ENCODE data around the gene SLC13A3.
"Not testable (repeated sequence)": the region's sequence is repeated elsewhere in the genome, so short reads cannot be mapped to it uniquely, and the experiment has no call there.

The SLC13A3 gene

DNA sequence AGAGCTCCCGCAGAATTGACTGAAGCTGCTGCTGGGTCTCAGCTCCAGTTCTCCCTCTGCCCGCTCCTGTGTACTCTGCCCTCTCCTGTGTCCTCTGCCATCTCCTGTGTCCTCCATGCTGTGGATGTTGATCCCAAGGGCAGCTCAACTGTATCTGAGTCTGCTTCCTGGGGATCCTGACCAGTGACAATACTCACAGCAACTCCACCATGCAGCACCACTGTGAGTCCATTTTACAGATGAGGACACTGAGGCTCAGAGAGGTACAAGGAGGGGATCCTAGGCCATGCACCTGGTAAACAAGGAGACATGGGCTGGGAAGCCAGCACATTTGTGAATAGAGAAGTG is 29.4 kb upstream of the SLC13A3 start:
- DNase-seq, result no peak

DNA sequence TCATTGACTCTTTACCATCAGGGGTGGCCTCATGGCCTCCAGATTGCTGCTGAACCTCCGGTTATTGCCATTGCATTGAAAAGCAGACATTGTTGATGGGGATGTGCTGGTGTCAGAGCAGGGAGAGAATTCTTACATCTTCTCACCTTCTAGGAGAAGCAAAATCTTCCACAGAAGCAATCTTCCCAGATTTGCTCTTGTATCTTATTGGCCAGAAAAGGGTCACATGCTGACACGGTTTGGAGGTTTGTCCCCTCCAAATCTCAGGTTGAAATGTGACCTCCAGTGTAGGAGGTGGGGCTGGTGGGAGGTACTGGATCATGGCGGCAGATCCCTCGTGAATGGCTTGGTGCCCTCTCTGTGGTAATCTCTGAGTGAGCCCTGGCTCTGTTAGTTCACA is 27.3 kb upstream of the SLC13A3 start:
- no peak for DNase-seq

DNA sequence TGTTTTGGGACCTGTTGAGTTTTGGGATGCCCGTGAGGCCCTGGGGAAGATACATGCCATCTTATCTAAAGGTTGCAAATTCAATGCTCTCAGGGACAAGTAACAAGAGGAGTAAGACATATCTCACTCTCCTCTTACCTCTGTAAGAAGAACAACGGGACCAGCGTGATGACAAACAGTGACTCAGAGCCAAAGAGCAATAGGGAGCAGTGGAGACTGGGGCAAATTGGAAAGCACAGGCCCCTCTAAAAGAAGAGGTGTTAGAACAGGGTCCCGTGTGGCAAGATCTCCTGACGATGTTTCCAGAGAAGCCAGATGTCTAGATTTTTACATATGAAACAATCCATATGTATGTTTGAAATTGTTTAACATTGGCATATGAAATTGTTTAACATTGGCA is 26.3 kb upstream of the SLC13A3 start:
- no peak for DNase-seq

DNA sequence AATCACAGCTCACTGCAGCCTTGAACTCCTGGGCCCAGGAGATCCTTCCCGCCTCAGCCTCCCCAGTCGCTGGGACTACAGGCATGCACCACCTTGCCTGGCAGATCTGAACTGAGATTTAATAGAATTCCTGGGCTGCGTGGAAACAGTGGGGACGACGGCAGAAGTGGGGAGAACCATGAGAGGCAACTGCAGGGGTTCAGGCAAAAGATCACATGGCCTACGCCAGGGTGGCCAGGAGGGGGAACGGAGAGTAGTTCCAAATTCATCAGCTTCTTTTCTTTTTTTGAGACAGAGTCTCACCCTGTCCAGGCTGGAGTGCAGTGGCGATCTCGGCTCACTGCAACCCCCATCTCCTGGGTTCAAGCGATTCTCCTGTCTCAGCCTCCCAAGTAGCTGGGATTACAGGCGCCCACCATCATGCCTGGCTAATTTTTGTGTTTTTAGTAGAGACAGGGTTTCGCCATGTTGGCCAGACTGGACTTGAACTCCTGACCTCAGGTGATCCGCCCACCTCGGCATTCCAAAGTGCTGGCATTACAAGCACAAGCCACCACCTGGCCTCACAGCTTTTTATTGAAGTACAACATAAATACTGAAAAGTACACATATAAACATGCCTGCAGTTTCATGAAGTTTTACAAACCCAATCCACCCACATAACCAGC is 25.5 kb upstream of the SLC13A3 start:
- not testable (repeated sequence) for DNase-seq

DNA sequence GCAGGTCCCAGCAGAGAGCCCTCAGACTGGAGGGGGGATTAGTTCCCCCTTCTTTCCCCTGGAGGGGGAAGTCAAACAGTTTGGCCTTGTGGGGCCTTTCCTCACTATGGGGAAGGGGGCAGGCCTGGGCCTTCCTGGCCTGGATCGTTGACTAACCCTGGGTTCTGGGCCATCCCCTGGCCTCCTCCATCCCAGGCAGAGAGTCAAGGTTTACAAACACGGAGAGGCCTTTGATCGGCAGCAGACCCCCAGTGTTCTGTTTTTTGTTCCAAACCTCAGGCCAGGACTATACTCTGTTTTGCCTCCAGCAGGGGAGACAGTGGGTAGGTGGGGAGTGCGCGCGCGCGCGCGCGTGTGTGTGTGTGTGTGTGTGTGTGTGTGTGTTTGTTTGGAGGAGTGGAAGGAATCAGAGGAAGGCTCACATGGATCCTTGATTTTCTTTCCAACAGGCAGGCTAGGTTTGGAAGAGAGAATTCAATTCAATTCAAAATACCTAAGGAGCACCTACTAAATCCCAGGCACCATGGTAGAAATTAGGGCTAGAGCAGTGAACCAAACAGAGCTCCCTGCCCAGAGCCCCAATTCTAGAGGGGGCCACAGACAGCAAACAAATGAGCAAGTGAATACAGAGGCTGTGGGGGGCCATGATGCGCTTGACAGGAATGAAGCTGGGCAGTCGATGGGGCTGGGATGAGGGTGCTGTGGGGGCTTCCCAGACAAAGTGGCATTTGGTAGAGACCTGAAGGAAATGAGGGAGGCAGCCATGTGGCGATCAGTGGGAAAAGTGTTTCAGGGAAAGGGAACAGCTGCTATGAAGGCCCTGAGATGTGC is 23.2 kb upstream of the SLC13A3 start:
- no peak for DNase-seq

DNA sequence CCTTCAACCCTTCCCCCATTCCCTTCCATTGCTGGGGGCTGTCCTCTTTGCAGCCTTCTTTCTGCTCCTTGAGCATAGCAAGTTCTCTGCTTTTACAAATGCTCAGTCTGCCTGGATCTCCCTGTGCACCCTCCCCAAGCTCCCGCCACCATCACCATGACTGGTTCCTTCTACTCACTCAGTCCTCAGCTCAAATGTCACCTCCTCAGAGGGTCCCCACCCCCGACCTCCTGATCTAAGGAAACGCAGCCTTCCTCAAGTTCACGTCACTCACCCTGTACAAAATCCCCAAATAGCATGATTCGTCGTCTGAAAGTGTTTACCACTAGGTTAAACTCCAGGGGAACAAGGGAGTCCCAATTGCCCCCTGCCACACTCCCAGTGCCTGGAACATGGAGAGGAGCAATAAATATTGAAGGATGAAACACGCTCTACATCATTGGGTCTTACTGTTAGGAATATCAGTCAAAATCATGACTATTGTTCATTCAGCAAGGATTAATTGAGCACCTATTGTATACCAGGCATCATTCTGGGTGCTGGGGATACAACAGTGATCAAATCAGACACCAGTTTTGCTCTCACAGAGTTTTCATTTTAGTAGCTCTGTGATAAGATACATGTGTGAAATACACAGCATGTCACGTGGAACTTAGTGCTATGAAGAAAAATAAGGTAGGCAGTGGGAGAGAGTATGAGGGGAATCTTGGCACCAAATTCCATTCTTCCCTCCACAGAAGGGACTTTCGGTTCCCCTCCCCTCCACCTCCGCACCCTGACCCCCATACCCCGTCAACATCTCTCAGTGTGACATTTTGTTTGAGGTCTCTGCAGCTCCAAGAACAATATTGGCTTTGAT is 22.4 kb upstream of the SLC13A3 start:
- DNase-seq, result no peak

DNA sequence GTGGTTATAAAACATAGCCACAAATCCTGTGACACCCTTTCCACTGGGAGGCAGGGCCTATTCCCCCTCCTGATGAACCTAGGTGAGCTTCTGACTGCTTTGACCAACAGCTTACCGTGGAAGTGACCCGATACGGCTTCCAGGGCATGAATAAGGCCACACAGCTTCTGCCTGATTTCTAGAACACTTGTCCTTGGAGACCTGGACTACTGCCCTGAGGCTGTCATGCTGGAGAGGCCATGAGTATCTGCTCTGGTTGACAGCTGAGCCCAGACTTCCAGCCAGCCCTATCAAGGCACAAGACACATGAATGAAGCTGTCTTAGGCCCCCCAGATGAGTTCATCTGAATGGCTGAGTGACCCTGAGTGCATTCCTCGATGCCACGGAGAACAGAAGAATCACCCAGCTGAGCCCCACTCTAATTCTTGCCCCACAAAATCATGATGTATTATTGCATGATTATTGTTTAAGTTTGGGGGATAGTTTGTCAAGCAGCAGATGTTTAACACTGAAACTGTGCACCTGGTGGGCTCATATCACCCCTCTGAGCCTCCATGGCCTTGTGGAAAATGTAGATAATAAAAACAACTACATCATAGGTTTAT is 21.4 kb upstream of the SLC13A3 start:
- DNase-seq, result no peak

DNA sequence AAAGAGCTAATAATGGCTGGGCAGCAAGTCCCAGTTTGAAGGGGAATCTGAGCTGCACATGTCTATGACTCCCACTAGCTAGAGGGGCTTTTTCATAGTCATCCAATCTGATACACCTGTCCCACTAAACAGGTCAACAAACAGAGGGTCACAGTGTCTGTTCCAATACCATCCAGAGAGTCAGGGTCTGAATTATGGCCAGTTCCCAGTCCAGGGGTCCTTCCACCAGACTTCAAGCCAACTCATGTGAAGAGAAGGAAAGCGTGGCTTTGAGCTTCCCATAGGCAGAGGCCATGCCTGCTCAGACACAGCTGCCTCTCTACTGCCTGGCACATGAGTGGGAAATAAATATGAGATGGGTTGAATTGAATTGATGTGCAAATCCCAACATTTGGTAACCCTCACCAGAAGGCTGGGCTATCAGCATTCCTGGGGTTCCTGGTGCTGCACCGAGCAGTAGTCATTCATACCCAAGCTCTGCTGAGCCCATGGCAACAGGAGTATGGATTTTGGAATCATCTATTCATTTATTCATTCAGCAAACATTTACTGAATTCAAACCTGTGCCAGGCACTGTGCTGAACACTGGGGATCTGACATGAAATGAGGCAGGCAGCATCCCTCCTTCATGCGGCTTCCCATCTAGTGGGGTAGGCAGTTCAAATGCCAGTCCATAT is 20.7 kb upstream of the SLC13A3 start:
- no peak for DNase-seq

DNA sequence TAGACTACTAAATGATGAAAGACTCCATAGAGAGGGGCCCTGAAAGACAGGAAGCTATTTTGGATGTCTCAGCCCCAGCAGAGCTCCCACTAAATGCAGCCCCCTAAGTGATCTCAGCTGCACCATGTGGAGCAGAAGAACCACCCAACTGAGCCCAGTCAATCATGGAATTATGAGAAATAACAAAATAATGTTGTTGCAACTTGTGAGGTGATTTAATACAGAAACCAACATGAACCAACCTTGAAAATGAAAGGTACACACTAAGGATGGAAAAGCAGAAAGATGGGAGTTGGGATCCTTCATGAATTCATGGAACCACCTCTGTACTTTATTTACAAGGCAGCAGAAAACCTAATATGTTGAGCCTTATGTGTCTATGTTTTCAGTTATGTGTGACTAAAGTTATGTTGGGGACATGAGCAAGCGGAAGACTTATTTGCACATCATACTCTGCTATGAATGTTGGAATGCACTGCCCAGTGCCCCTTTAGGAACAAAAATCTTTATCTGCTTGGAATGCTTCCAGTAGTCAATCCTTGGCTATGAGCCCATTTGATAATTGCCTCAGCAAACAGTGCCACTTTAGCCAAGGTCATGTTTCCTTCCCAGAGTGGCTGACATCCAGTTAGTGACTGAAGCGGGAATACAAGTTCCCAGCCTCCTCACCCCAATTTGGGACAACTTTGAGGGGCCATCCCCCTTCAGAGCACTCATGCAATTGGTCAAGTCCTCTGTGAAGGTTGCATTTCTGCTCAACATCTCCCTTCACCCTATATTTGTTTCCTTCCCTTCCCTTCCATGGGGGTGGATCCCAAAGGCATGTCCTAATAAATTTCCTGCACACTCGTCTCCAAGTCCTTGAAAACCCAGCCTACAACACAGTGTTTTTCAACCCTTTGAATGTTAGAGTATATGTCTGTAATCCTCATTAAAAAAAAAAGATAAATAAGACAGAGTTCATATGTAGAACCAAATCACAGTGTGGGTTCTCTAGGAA is 19.6 kb upstream of the SLC13A3 start:
- DNase-seq, result no peak

DNA sequence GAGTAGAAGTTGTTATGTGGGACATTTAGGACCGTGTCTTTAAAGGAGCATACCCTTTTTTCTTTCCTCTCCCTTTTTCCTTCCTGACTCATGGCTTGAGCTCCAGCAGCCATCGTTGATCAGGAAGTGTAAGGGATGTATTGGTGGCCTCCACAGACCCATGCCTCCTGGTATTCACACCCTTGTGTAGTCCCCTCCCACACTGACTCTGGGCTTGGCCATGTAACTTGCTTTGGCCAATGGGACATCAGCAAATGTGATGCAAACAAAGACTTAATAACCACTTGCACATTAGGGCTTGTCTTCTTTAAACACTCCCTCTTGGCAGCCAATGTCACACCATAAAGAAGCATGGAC is 18.9 kb upstream of the SLC13A3 start:
- no peak for DNase-seq

DNA sequence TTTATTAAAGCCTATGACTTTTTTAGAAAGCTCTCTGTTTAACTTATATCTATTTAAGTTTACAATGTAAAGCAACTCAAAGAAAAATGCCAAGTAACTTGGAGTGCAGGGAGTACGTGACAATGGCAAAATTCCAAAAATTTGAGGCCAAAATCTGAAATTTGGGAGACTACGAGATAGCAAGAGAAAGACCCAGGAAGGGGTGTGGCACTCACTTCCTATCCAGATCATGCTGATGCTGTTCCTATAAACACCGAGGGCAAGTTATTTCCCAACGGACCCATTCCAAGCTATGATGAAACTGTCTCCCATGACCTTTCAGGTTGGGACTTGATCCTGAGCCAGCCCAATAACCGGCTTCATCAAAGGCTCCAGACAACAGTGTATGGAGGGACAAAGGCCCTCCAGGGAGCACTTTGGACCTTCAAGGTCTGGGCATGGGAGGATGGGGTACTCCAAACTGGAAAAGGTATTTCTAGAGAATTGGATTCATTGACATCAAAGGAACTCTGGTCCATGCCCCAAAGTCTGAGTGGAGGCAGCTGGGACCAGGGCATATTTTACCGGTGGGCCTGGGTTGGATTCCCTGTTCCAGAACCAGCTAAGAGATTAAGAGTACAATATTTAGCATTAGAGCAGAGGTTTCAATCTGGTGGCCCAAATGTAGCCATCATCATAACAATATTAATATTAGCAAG is 15.7 kb upstream of the SLC13A3 start:
- DNase-seq, result no peak

DNA sequence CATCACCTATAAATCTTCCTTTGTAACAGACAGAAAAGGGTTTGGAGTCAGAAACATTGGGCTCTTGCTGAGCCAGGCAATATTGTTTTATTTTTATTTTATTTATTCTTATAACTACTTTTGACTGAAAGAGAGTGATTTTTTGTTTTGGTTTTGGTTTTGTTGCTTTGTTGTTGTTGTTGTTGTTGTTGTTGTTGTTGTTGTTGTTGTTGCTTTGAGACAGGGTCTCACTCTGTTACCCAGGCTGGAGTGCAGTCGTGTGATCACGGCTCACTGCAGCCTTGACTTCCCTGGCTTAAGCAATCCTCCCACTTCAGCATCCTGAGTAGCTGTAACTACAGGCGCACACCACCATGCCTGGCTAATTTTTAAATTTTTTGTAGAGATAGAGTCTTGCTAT is 15.0 kb upstream of the SLC13A3 start:
- no peak for DNase-seq

DNA sequence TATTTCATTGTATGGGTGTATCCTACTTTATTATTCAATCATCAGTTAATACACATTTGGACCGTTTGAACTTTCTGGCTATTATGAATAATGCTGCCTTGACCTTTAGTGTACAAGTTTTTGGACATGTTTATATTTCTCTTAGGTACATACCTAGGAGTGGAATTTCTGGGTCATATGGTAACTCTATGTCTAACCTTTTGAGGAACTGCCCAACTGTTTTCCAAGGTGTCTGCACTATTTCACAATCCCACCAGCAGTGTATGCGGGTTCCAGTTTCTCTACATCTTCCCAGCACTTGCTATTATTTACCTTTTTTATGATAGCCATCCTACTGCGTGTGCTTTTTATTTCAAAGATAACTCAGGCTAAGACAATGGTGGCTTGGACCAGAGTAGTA is 14.3 kb upstream of the SLC13A3 start:
- no peak for DNase-seq

DNA sequence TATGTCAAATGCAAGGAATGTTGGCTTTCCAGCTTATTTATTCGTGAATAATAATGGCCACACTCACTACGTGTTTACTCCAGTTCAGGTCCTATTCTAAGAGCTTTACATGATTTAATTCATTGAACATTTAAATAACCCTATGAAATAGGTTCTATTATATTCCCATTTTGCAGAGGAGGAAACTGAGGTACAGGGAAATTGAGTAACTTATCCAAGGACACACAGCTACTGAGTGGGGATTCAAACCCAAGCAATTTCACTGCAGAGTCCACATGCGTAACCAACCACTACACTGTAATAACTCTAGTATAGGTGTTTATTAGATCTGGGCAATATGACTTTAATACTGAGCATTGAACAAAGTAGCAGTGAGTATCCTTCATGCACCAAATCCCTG is 12.3 kb upstream of the SLC13A3 start:
- no peak for DNase-seq

DNA sequence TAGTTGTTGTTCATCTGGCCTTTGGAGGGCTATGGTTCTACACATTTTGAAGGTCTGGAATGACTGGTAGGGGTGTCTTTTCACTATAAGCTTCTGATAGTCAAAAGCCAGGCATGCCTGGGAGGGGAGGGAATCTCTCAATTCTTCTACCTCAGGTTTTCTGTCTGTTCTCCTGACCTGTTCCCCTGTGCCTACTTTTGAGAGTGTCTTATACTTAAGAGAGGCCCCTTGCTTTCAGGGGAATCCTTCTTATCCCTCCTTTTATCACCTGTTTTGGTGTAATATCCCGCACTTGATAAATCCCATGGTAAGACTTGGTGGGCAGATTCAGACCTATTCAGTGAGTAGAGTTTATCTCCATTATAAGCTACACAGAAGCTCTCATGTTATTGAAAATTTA is 10.4 kb upstream of the SLC13A3 start:
- DNase-seq, result no peak

DNA sequence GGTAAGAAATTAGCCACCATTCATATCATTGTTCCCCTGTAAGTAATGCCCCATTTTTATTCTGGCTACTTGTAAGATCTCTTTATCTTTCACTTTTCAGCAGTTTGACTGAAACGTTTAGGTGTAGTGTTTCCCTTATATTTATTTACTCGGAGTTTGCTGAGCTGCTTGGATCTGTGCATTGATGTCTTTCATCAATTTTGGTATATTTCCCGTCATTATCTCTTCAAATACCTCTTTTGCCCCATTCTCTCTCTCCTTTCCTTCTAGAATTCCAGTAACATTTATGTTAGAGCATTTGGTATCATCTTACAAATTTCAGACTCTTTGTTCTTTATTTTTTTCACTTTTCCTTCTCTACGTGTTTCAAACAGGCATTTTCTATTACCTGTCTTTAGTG is 9.2 kb upstream of the SLC13A3 start:
- DNase-seq, result no peak

DNA sequence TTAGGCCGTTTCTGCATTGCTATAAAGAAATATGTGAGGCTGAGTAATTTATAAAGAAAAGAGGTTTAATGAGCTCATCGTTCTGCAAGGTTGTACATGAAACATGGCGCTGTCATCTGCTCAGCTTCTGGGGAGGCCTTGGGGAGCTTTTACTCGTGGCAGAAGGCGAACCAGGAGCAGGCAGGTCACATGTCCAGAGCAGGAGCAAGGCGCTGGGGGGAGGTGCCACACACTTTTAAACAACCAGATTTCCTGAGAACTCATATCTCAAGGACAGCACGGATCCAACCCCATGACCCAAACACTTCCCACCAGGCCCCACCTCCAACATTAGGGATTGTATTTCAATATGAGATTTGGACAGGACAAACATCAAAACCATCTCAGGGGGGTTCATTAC is 6.4 kb upstream of the SLC13A3 start:
- DNase-seq, result no peak

DNA sequence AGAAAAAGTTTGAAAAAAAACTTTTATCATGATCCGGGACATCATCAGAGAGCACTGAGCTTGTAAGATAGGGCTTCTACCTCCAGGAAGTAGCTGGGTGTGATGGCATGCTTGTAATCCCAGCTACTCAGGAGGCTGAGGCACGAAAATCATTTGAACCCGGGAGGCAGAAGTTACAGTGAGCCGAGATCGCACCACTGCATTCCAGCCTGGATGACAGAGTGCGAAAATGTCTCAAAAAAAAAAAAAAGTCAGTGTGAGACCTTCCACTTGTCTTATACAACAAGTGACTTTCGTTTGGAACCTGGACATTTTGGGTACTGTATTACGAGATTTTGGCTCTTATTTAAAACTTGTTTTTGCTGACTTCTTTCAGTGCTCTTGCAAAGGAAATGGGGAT is 5.9 kb upstream of the SLC13A3 start:
- DNase-seq, result no peak

DNA sequence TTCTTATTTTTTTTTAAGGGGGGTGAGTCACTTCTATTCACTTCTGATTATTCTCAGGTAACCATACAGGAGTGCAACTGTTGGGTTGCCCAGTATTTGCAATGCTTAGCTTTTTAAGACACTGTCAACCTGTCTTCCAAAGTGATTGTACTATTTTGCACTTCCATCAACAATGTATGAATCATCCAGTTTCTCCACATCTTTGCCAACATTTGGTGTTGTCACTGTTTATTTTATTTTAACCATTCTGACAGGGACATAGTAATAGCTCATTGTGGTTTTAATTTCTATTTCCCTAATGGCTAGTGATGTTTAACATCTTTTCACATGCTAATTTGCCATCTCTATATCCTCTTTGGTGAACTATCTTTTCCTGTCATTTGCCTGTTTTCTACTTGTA is 1.4 kb upstream of the SLC13A3 start:
- no peak for DNase-seq

DNA sequence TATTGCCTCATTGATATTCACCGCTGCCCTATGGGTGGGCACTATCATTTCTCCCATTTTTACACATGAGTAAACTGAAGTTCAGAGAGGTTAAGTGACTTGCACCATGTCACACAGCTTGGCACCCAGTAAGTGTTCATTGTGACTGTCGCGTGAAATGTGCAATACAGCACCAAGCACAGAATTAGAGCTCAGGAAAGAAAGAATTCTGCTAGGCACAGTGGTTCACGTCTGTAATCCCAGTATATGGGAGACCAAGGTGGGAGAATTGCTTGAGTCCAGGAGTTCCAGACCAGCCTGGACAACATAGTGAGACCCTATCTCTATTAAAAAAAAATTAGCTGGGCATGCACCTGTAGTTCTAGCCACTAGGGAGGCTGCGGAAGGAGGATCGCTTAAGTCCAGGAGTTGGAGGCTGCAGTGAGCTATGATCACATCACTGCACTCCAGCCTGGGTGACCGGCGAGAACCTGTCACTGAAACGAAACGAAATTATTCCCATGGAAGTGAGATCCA is 626 bp downstream of the SLC13A3 start:
- DNase-seq, result no peak
